Peyer's patch (tissue), 4 donors: Measurements from ENCODE around the gene DAB1. TPM values are rescaled to one million over a fixed set of nuclear protein-coding genes. Genes with fewer than 3 reads are reported as not detected.

ENCODE experiments used
- DNase-seq, 3 donors: peaks; one replicate each; pipeline ENCODE4 v3.0.0-alpha.2; 2017 to 2019
- H3K27ac ChIP-seq, 4 donors: fragments of 200-600 bp; sonication (generic); one replicate each; pipeline ENCODE4 v1.5.1; 2016 to 2019
- H3K27me3 ChIP-seq, 2 donors: fragments of 200-600 bp; sonication (generic); one replicate each; pipeline ENCODE4 v1.5.1; 2019
- H3K36me3 ChIP-seq, 3 donors: fragments of 200-600 bp; sonication (generic); one replicate each; pipeline ENCODE4 v1.5.1; 2016 to 2019
- H3K4me1 ChIP-seq, 4 donors: fragments of 200-600 bp; sonication (generic); one replicate each; pipeline ENCODE4 v1.5.1; 2016 to 2019
- H3K4me3 ChIP-seq, 4 donors: fragments of 200-600 bp; sonication (generic); 1 replicate in 3 of 4; 2 replicates in 1 of 4; pipeline ENCODE4 v1.5.1; 2016 to 2019; ENCODE audit warnings: mild to moderate bottlenecking in 1 of 4
- H3K9me3 ChIP-seq, 4 donors: fragments of 200-600 bp; sonication (generic); one replicate each; pipeline ENCODE4 v1.5.1; 2016 to 2019; ENCODE audit warnings: mild to moderate bottlenecking in 1 of 4
- CTCF ChIP-seq, 6 experiments: fragments of 450-650 bp in 4 of 6; fragments of 200-600 bp in 2 of 6; sonication (generic) in 1 of 6; IDR thresholded peaks; one replicate each; pipeline ENCODE4 v1.5.1; 2017 to 2019; ENCODE audit warnings: antibody characterized with exemption in 6 of 6, mild to moderate bottlenecking in 3 of 6, moderate library complexity in 1 of 6
- POLR2A ChIP-seq, 2 donors: fragments of 450-650 bp; IDR thresholded peaks; one replicate each; pipeline ENCODE4 v1.5.1; 2017; ENCODE audit warnings: antibody characterized with exemption in 2 of 2, mild to moderate bottlenecking in 2 of 2, moderate library complexity in 2 of 2
- total RNA-seq, 4 donors: library from RNA; depleted of rRNA; stranded (reverse); fragments of >200 nt; gene quantifications; one replicate each; pipeline ENCODE4 v1.1.0, GENCODE V29; 2016

Gene DAB1
- total RNA-seq, 4 donors from 2014 or later: 4.1 to 75.3 (median 63.9) TPM

GRCh38 chr1:57376041-57376440 is 47.8 kb downstream of the DAB1 start:
- no peak overlapping the region for H3K27ac ChIP-seq
- H3K4me3 ChIP-seq: no peak overlapping the region
- no peaks in the 10 kb centered on the region for H3K27me3 ChIP-seq
- TF ChIP-seq POLR2A (IDR thresholded peaks at IDR 0.05) (no peak), CTCF (IDR thresholded peaks at IDR 0.05) (no peak)
- H3K36me3 ChIP-seq: no peaks in the 10 kb centered on the region
- DNase-seq: no peak
- no peaks in the 10 kb centered on the region for H3K4me1 ChIP-seq
- no peaks in the 10 kb centered on the region for H3K9me3 ChIP-seq

- TF ChIP-seq POLR2A (IDR thresholded peaks at IDR 0.05) (no peak), CTCF (IDR thresholded peaks at IDR 0.05) (no peak)
- Histone ChIP-seq H3K9me3 (peaks cover 0 to 4% (median 0%) of the 10 kb centered on the region in 4 donors), H3K27me3 (no peaks in the 10 kb centered on the region), H3K4me1 (no peaks in the 10 kb centered on the region), H3K36me3 (no peaks in the 10 kb centered on the region), H3K4me3 (no peak overlapping the region), H3K27ac (no peak overlapping the region)
- DNase-seq: no peak
These were observed 54.0 kb downstream of the DAB1 start for GRCh38 chr1:57369889-57370288.

- Histone ChIP-seq H3K36me3 (no peaks in the 10 kb centered on the region), H3K27me3 (no peaks in the 10 kb centered on the region), H3K9me3 (peaks cover 0 to 4% (median 0%) of the 10 kb centered on the region in 4 donors), H3K4me3 (no peak overlapping the region), H3K27ac (no peak overlapping the region), H3K4me1 (no peaks in the 10 kb centered on the region)
- DNase-seq: no peak
- TF ChIP-seq CTCF (IDR thresholded peaks at IDR 0.05) (no peak), POLR2A (IDR thresholded peaks at IDR 0.05) (no peak)
These were observed 55.9 kb downstream of the DAB1 start for GRCh38 chr1:57367945-57368344.

- DNase-seq: no peak
- H3K27me3 ChIP-seq: no peaks in the 10 kb centered on the region
- no peak overlapping the region for H3K27ac ChIP-seq
- TF ChIP-seq POLR2A (IDR thresholded peaks at IDR 0.05) (no peak), CTCF (IDR thresholded peaks at IDR 0.05) (no peak)
- H3K4me1 ChIP-seq: no peaks in the 10 kb centered on the region
- H3K4me3 ChIP-seq: no peak overlapping the region
- H3K9me3 ChIP-seq: peaks cover 0 to 4% (median 0%) of the 10 kb centered on the region in 4 donors
- no peaks in the 10 kb centered on the region for H3K36me3 ChIP-seq
These were observed 60.2 kb downstream of the DAB1 start for GRCh38 chr1:57363643-57364042.

- no peak for DNase-seq
- Histone ChIP-seq H3K4me3 (no peak overlapping the region), H3K27ac (no peak overlapping the region), H3K27me3 (no peaks in the 10 kb centered on the region), H3K36me3 (no peaks in the 10 kb centered on the region), H3K4me1 (no peaks in the 10 kb centered on the region), H3K9me3 (peaks cover 0 to 4% (median 0%) of the 10 kb centered on the region in 4 donors)
- TF ChIP-seq CTCF (IDR thresholded peaks at IDR 0.05) (no peak), POLR2A (IDR thresholded peaks at IDR 0.05) (no peak)
These were observed 60.7 kb downstream of the DAB1 start for GRCh38 chr1:57363165-57363564.

- no peak for DNase-seq
- no peaks in the 10 kb centered on the region for H3K36me3 ChIP-seq
- H3K27ac ChIP-seq: no peak overlapping the region
- peaks cover 0 to under 1% (median 0%) of the 10 kb centered on the region in 4 donors for H3K9me3 ChIP-seq
- no peak overlapping the region for H3K4me3 ChIP-seq
- no peak for TF ChIP-seq POLR2A (IDR thresholded peaks at IDR 0.05)
- TF ChIP-seq CTCF (IDR thresholded peaks at IDR 0.05): no peak
- H3K4me1 ChIP-seq: no peaks in the 10 kb centered on the region
- no peaks in the 10 kb centered on the region for H3K27me3 ChIP-seq
These were observed 61.4 kb downstream of the DAB1 start for GRCh38 chr1:57362480-57362879.
